Raji (cell line): ENCODE measurements around the gene TRMT112.

Experiments
- POLR2A ChIP-seq: IDR thresholded peaks from 2 replicates; pipeline ENCODE4 v1.6.1; 2011; ENCODE audit warnings: low read depth, low read length, control low read depth; ENCODE audit not compliant: insufficient read depth

The TRMT112 gene

DNA sequence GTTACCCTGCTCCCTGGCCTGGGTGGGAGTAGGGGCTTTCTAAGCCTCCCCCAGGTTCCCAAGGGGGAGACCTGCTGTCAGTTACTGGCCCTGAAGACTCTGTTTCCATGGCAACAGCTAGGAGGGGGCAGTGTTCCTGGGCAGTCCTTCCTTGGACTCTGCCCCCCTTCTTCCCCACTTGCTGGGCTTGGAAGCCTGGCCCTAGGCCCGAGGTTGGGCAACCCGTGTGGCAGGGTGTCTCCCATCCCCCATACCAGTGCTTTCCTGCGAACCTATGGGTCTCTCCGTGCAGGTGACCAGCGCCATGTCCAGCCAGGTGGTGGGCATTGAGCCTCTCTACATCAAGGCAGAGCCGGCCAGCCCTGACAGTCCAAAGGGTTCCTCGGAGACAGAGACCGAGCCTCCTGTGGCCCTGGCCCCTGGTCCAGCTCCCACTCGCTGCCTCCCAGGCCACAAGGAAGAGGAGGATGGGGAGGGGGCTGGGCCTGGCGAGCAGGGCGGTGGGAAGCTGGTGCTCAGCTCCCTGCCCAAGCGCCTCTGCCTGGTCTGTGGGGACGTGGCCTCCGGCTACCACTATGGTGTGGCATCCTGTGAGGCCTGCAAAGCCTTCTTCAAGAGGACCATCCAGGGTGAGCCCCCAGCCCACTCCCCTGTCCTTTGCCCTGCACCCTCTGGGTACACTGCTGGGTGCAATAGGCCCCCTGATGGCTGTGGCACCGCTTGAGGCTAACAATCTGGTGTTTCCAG lies 10.3 kb downstream of the TRMT112 start:
- TF ChIP-seq POLR2A = no peak

- no peak for TF ChIP-seq POLR2A
Observed at GRCh38 chr11:64306563-64306875, 10.8 kb downstream of the TRMT112 start.

GRCh38 chr11:64305691-64306562 lies 11.4 kb downstream of the TRMT112 start:
- peak; percentile 58 for TF ChIP-seq POLR2A

- peak; percentile 62; the same call in 1 of the 2 replicates for TF ChIP-seq POLR2A
Observed at GRCh38 chr11:64305075-64305690, 12.2 kb downstream of the TRMT112 start, which contains the start of gene ESRRA. Gene ESRRA, plus strand, starts transcription at chr11:64305524. Its CDS starts 1,656 bp downstream, at chr11:64307180.

DNA sequence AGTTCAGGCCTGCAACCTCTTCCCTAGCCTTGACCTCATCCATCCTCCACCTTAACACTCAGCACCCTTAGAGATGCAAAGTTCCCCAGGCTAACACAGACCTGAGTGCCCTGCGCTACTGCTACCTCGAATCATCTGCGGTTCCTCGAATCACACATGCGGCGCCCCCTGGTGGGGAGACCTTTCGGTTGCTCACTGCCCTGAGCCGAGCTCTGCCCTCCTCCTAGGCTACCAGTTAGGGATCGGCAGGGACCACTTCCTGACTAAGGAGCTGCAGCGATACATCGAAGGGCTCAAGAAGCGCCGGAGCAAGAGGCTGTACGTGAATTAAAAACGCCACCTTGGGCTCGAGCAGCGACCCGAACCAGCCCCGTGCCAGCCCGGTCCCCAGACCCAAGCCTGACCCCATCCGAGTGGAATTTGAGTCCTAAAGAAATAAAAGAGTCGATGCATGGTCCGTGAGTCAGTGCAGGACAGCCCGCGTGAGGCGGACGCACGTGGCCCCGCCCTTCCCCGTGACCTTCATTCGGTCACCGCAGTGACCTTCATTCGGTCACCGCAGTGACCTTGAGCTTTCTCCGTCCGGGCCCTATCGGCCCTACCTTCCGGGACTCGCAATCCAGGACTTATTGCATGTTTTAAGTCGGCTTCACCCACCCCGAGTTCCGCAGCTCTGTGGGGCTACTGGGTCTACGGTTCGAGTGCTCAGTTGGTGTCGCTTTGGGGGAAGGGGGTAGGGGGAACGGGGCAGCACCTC lies 12.9 kb downstream of the TRMT112 start:
- TF ChIP-seq POLR2A = peak; percentile 68

- no peak for TF ChIP-seq POLR2A
Observed at GRCh38 chr11:64304032-64304315, 13.4 kb downstream of the TRMT112 start.

DNA sequence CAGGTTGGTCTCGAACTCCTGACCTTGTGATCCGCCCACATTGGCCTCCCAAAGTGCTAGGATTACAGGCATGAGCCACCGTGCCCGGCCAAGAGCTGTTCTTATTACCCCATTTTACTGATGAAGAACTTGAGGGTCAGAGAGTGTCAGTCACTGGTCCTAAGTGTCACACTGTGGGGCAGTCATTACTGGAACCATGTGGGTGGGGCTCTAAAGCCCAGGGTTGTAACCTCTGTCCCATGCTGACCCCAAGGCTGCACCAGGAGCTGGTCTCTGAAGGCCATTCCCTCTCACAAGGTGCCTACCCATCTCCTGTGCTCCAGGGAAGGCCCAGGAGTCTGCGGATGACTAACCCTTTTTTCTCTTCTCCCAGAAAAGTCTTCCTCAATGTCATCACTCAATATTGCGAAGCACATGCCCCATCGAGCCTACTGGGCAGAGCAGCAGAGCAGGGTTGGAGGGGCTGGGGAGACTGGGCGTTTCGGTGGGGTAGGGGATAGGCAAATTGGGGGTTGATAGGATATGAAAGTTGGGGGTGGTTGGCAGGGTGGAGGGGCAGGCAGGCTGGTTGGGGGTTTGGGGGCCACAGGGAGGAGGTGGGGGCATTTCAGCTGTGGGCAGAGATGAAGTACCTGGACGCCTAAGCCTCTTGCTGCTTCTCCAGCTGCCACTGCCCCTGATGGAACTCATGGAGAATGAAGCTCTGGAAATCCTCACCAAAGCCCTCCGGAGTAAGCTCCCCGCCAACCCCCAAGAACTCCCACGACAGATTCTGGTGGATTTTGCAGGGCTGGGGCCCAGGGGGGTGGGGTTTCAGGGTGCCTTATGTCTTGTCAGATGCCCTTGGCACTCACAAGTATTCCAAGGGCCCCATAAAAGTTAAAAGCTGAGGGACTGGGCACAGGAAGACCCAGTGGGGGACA lies 14.0 kb downstream of the TRMT112 start:
- no peak for TF ChIP-seq POLR2A

DNA sequence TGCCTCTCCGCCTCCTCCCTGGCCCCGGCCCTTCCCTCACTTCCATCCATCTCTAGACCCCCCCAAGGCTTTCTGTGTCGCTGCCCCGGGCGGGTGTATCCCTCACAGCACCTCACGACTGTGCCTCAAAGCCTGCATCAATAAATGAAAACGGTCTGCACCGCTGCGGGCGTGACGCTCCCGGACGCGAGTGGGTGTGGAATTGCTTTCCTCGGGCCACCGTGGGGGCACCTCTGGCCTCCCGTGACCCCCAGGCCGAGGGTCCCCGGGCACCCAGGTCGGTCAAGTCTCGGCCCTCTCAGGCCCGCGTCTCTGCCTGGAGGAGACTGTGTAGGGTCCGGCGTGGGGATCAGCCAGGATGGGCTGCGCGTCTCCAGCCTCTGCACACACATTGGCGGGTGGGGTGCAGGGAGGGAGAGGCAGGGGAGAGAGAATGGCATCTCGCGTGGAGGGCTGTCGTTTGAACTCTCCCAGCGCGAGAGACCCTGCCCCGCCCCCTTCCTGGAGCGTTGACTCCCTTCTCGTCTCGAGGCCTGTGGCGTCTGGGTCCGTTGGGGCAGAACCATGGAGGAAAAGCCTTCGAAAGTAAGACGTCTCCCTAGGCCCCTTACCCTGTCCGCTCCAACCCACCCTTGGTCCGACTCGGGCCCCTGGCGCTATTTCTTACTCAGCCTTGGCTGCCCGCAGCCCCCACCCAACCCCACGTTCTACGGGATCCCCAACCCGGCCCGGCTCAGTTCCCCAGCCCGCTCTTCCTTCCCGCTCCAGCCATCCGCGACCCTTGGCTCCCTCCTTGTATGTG lies 17.3 kb downstream of the TRMT112 start, which contains the start of gene CATSPERZ:
Gene CATSPERZ, plus strand, starts transcription at position 512 of the 802 bp plus-strand sequence. Its CDS starts 53 bp downstream, at position 565.
- TF ChIP-seq POLR2A = no peak

DNA sequence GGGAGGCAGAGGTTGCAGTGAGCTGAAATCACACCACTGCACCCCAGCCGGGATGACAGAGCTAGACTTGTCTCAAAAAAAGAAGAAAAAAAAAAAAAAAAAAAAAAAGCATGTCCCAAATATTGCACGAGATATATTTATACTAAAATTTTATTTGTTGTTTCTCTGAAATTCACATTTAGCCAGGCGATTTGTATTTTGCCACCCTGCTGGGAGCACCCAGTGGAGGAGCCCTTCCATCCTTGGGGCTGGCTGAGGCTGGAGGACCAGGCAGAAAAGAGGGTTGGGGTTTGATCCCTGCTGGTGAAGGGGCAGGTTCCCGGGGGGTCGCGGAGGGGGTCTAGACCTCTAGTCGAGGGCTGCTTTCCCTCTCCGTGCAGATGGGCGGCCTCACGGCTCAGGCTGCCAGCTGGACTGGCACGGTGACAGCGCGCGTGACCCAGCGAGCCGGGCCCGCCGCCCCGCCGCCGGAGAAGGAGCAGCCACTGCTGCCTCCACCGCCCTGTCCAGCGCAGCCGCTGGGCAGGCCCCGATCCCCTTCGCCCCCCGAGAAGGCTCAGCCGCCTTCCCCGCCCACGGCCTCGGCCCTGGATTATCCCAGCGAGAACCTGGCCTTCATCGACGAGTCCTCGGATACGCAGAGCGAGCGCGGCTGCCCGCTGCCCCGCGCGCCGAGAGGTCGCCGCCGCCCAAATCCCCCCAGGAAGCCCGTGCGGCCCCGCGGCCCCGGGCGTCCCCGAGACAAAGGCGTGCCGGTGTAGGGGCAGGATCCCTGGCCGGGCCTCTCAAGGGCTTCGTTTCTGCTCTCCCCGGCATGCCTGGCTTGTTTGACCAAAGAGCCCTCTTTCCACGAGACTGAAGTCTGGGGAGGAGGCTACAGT lies 18.2 kb downstream of the TRMT112 start:
- no peak for TF ChIP-seq POLR2A

- no peak for TF ChIP-seq POLR2A
Observed at GRCh38 chr11:64297699-64298358, 19.5 kb downstream of the TRMT112 start.

GRCh38 chr11:64296830-64297698 lies 20.3 kb downstream of the TRMT112 start:
- TF ChIP-seq POLR2A = no peak

DNA sequence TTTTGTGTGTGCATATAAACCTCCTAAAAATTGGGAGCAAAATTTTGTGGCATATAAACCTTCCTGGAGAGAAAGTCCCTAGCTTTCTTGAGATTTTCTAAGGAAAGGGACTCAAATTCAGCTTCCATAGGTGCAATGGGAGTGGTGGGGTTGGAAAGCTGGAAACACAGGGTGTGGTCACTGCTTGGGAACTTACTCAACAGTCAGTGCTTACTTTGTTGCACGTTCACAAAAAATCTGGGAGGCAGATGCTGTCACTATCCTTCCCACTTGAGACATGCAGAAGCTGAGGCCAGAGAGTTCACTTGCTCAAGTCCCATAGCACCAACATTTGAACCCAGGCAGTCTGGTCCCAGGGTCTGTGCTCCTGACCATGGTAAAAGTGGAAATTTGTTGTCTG lies 21.1 kb downstream of the TRMT112 start:
- no peak for TF ChIP-seq POLR2A
